Measurements from ENCODE around the gene NIT2. TPM values are rescaled to one million over a fixed set of nuclear protein-coding genes. Genes with fewer than 3 reads are reported as not detected.
"Not testable (repeated sequence)": the region's sequence is repeated elsewhere in the genome, so short reads cannot be mapped to it uniquely, and the experiment has no call there.

The NIT2 gene
- total and polyA plus RNA-seq, 7 donors, result 12.0 to 28.2 (median 22.0) TPM

DNA sequence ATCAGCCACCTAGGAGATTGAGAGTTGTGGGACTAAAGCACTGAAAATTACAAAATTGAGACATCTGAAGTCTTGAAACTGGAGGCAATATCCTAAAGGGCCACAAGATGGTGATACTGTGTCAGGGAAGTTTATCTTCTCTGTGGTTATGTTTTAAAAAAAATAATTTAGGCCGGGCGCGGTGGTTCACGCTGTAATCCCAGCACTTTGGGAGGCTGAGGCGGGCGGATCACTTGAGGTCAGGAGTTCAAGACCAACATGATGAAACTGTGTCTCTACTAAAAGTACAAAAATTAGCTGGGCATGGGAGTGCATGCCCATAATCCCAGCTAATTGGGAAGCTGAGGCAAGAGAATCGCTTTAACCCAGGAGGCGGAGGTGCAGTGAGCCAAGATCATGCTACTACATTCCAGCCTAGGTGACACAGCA, 17.9 kb upstream of the NIT2 start:
- Histone ChIP-seq H3K27ac (peak overlapping the region in 2 of 4 donors; percentile 25 to 35), H3K4me1 (peaks cover 0 to 7% (median 0%) of the 10 kb centered on the region in 4 donors), H3K9me3 (no peaks in the 10 kb centered on the region), H3K4me3 (no peak overlapping the region), H3K27me3 (no peaks in the 10 kb centered on the region), H3K36me3 (peaks cover 5 to 48% (median 12%) of the 10 kb centered on the region in 4 donors)
- intact Hi-C loops (cut with DNase I), result no loop called here
- TF ChIP-seq, protein P1, sequence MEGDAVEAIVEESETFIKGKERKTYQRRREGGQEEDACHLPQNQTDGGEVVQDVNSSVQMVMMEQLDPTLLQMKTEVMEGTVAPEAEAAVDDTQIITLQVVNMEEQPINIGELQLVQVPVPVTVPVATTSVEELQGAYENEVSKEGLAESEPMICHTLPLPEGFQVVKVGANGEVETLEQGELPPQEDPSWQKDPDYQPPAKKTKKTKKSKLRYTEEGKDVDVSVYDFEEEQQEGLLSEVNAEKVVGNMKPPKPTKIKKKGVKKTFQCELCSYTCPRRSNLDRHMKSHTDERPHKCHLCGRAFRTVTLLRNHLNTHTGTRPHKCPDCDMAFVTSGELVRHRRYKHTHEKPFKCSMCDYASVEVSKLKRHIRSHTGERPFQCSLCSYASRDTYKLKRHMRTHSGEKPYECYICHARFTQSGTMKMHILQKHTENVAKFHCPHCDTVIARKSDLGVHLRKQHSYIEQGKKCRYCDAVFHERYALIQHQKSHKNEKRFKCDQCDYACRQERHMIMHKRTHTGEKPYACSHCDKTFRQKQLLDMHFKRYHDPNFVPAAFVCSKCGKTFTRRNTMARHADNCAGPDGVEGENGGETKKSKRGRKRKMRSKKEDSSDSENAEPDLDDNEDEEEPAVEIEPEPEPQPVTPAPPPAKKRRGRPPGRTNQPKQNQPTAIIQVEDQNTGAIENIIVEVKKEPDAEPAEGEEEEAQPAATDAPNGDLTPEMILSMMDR (IDR thresholded peaks at IDR 0.05), result peak; percentile 27 to 68 (median 58)
- no peak for TF ChIP-seq POLR2A (IDR thresholded peaks at IDR 0.05)
- no peak for TF ChIP-seq EP300 (IDR thresholded peaks at IDR 0.05)
- TF ChIP-seq POLR2AphosphoS5 (IDR thresholded peaks at IDR 0.05), result no peak
- WGBS, 2 donors, result 27 to 28% methylated on average over 8 of the region's 8 CpGs
- no peak for DNase-seq

DNA sequence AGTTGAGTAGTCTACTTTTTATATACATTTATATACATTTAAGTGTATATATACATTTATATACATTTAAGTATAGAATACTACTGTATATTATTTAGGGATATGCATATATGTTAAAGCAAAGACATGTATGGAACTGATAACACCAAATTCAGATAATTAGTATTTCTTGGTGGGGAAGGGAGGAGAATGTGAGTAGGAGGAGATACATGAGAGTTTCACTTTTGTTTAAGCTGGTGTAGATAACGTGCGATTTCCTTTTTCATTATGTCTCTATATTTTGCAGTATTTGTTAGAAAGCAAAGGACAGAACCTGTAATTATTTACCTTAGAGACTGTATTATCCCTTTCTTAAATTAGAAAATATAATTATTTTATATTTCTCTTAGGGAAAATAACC, 16.6 kb upstream of the NIT2 start:
- no peaks in the 10 kb centered on the region for H3K9me3 ChIP-seq
- no peak overlapping the region for H3K4me3 ChIP-seq
- DNase-seq, result no peak
- H3K36me3 ChIP-seq, result peaks cover 5 to 43% (median 12%) of the 10 kb centered on the region in 4 donors
- TF ChIP-seq EP300 (IDR thresholded peaks at IDR 0.05), result no peak
- WGBS, 2 donors, result 60 to 84% methylated on average over 2 of the region's 2 CpGs
- intact Hi-C loops (cut with DNase I), result no loop called here
- peaks cover 0 to 7% (median 0%) of the 10 kb centered on the region in 4 donors for H3K4me1 ChIP-seq
- H3K27me3 ChIP-seq, result no peaks in the 10 kb centered on the region
- no peak overlapping the region for H3K27ac ChIP-seq

DNA sequence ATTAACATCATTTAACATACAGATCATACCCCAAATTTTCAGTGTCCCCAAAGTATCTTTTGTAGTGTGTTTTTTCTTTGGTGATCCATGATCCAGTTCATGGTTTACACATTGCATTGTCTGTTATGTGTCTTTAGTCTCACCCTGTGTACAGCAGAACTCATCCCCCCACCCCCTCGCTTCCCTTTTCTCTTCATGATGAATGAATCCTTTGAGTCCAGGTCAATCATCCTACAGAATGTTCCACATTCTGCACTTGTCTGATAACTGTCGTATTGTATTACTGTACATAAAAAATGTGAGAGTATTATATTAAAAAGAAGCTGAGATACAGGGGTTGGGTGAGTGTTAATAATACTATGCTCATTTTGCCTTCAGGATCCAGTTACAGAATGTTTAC, 14.6 kb upstream of the NIT2 start:
- H3K27ac ChIP-seq, result no peak overlapping the region
- peaks cover 0 to 7% (median 0%) of the 10 kb centered on the region in 4 donors for H3K4me1 ChIP-seq
- DNase-seq, result no peak
- no peak overlapping the region for H3K4me3 ChIP-seq
- TF ChIP-seq, protein P1 (IDR thresholded peaks at IDR 0.05), result no peak
- TF ChIP-seq POLR2AphosphoS5 (IDR thresholded peaks at IDR 0.05), result no peak
- TF ChIP-seq EP300 (IDR thresholded peaks at IDR 0.05), result no peak
- TF ChIP-seq POLR2A (IDR thresholded peaks at IDR 0.05), result no peak
- H3K27me3 ChIP-seq, result no peaks in the 10 kb centered on the region
- no peaks in the 10 kb centered on the region for H3K9me3 ChIP-seq
- 96 to 98% methylated on average over 2 of the region's 2 CpGs for WGBS, 2 donors
- intact Hi-C loops (cut with DNase I), result no loop called here
- H3K36me3 ChIP-seq, result peaks cover 5 to 49% (median 8%) of the 10 kb centered on the region in 4 donors

DNA sequence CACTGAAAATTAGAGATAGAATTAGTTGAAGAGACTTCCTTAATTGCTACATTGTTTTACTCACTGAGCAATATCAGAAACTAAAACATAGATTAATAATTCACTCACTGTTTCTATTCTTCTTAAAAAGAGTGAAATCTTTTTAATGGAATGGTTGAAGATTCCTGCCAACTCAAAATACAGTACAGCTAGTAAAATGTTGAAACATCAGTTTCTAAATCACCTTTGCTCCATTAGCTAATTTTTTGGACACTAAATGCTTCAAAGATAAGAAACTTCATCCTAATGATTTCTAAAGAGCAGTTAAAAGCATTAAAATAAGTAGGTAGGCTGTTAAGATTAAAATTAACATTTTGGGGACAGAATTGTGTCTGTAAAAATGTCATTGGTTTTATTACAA, 10.5 kb upstream of the NIT2 start:
- no peak overlapping the region for H3K4me3 ChIP-seq
- no peaks in the 10 kb centered on the region for H3K9me3 ChIP-seq
- no peak for DNase-seq
- TF ChIP-seq POLR2A (IDR thresholded peaks at IDR 0.05) (no peak), EP300 (IDR thresholded peaks at IDR 0.05) (no peak), POLR2AphosphoS5 (IDR thresholded peaks at IDR 0.05) (no peak)
- TF ChIP-seq, protein P1 (IDR thresholded peaks at IDR 0.05), result no peak
- no peaks in the 10 kb centered on the region for H3K4me1 ChIP-seq
- no peak overlapping the region for H3K27ac ChIP-seq
- H3K27me3 ChIP-seq, result no peaks in the 10 kb centered on the region
- intact Hi-C loops (cut with DNase I), result no loop called here
- peaks cover 5 to 49% (median 8%) of the 10 kb centered on the region in 4 donors for H3K36me3 ChIP-seq

DNA sequence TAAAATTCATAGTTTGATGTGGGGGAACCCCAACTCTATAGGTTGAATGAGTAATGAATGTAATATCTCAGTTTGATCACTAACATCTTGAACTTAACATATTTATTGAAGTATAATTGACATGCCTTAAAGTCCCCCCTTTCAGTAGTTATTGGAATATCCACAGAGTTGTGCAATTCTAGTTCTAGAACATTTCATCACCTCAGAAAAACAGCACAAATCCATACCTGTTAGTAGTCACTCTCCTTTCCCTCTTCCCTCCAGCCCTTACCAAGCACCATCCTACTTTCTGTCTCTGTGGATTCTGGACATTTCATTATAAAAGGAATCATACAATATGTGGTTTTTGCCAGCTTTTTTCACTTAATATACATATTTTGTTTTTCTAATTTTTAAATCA, 8.7 kb upstream of the NIT2 start:
- no peak for TF ChIP-seq POLR2A (IDR thresholded peaks at IDR 0.05)
- TF ChIP-seq, protein P1 (IDR thresholded peaks at IDR 0.05), result no peak
- no peak for TF ChIP-seq POLR2AphosphoS5 (IDR thresholded peaks at IDR 0.05)
- TF ChIP-seq EP300 (IDR thresholded peaks at IDR 0.05), result no peak
- Histone ChIP-seq H3K4me3 (no peak overlapping the region), H3K27ac (no peak overlapping the region), H3K4me1 (no peaks in the 10 kb centered on the region), H3K36me3 (peaks cover 0 to 31% (median 3%) of the 10 kb centered on the region in 4 donors), H3K9me3 (no peaks in the 10 kb centered on the region), H3K27me3 (no peaks in the 10 kb centered on the region)
- intact Hi-C loops (cut with DNase I), result no loop called here
- no peak for DNase-seq

DNA sequence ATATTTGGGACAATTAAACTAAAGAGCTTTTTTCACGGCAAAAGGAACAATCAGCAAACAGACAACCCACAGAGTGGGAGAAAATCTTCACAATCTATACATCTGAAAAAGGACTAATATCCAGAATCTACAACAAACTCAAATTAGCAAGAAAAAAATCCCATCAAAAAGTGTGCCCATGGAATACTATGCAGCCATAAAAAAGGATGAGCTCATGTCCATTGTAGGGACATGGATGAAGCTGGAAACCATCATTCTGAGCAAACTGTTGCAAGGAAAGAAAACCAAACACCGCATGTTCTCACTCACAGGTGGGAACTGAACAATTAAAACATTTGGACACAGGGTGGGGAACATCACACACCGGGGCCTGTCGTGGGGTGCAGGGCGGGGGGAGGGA, 7.2 kb upstream of the NIT2 start:
- intact Hi-C loops (cut with DNase I); H3K4me3 ChIP-seq; H3K27me3 ChIP-seq; H3K4me1 ChIP-seq; H3K9me3 ChIP-seq; H3K27ac ChIP-seq; DNase-seq: not testable (repeated sequence)
- WGBS, 2 donors, result 92 to 95% methylated on average over 5 of the region's 5 CpGs
- H3K36me3 ChIP-seq, result peaks cover 0 to 21% (median 0%) of the 10 kb centered on the region in 4 donors
